Trophoblast cell (in vitro differentiated cells and primary cell): ENCODE measurements around the gene SLC29A2.
A peak's percentile ranks its signal among the peaks of the same experiment; 100 is the strongest.
"Not testable (repeated sequence)": the region's sequence is repeated elsewhere in the genome, so short reads cannot be mapped to it uniquely, and the experiment has no call there.

Experiments
- DNase-seq, 2 donors: peaks; one replicate each; pipeline ENCODE4 v3.0.0-alpha.2; 2016
- H2AFZ ChIP-seq: 2 replicates; pipeline ENCODE4 v1.6.1; 2013; ENCODE audit warnings: low read length, moderate library complexity, mild to moderate bottlenecking; ENCODE audit not compliant: insufficient read depth, poor library complexity
- H2AK5ac ChIP-seq: 2 replicates; pipeline ENCODE4 v1.6.1; 2013; ENCODE audit warnings: mild to moderate bottlenecking, low read length
- H2BK120ac ChIP-seq: 2 replicates; pipeline ENCODE4 v1.6.1; 2013; ENCODE audit warnings: low read length, mild to moderate bottlenecking, moderate library complexity; ENCODE audit not compliant: insufficient read depth, poor library complexity
- H2BK12ac ChIP-seq: 2 replicates; pipeline ENCODE4 v1.6.1; 2013; ENCODE audit warnings: mild to moderate bottlenecking, low read length, moderate library complexity
- H2BK5ac ChIP-seq: 2 replicates; pipeline ENCODE4 v1.6.1; 2013; ENCODE audit warnings: low read length, low read depth, moderate library complexity, mild to moderate bottlenecking; ENCODE audit not compliant: poor library complexity
- H3K14ac ChIP-seq: 2 replicates; pipeline ENCODE4 v1.6.1; 2013; ENCODE audit warnings: mild to moderate bottlenecking, low read length
- H3K18ac ChIP-seq: 2 replicates; pipeline ENCODE4 v1.6.1; 2013; ENCODE audit warnings: mild to moderate bottlenecking, low read length
- H3K23ac ChIP-seq: 2 replicates; pipeline ENCODE4 v1.6.1; 2013; ENCODE audit warnings: low read length
- H3K27ac ChIP-seq: 2 replicates; pipeline ENCODE4 v1.5.1; 2013; ENCODE audit warnings: low read depth, mild to moderate bottlenecking, inconsistent platforms, low read length, moderate library complexity
- H3K27me3 ChIP-seq: 2 replicates; pipeline ENCODE4 v1.6.1; 2013; ENCODE audit warnings: inconsistent platforms, mild to moderate bottlenecking, low read length, moderate library complexity; ENCODE audit not compliant: insufficient read depth
- H3K36me3 ChIP-seq, 2 experiments: 1 replicate in 1 of 2; 2 replicates in 1 of 2; pipeline ENCODE4 v1.6.1; 2013; ENCODE audit warnings: low read length in 2 of 2, mild to moderate bottlenecking in 2 of 2, moderate library complexity in 1 of 2; ENCODE audit not compliant: insufficient read depth in 2 of 2, control insufficient read depth in 1 of 2
- H3K4ac ChIP-seq: 2 replicates; pipeline ENCODE4 v1.6.1; 2013; ENCODE audit warnings: low read depth, mild to moderate bottlenecking, low read length, moderate library complexity
- H3K4me1 ChIP-seq, 2 experiments: 1 replicate in 1 of 2; 2 replicates in 1 of 2; pipeline ENCODE4 v1.6.1; 2013; ENCODE audit warnings: low read length in 2 of 2, mild to moderate bottlenecking in 2 of 2, moderate library complexity in 1 of 2; ENCODE audit not compliant: insufficient read depth in 2 of 2, control insufficient read depth in 1 of 2
- H3K4me2 ChIP-seq: 2 replicates; pipeline ENCODE4 v1.6.1; 2013; ENCODE audit warnings: inconsistent platforms, mild to moderate bottlenecking, low read length, moderate library complexity
- H3K4me3 ChIP-seq: 2 replicates; pipeline ENCODE4 v1.5.1; 2013; ENCODE audit warnings: mild to moderate bottlenecking, low read depth, low read length, inconsistent platforms
- H3K79me1 ChIP-seq: one replicate; pipeline ENCODE4 v1.6.1; 2013; ENCODE audit warnings: low read length
- H3K79me2 ChIP-seq: 2 replicates; pipeline ENCODE4 v1.6.1; 2013; ENCODE audit warnings: low read length, mild to moderate bottlenecking; ENCODE audit not compliant: control insufficient read depth, insufficient read depth, poor library complexity
- H3K9ac ChIP-seq: 2 replicates; pipeline ENCODE4 v1.6.1; 2013; ENCODE audit warnings: mild to moderate bottlenecking, low read length
- H3K9me3 ChIP-seq: 2 replicates; pipeline ENCODE4 v1.6.1; 2013; ENCODE audit warnings: low read depth, mild to moderate bottlenecking, control low read depth, inconsistent platforms, low read length; ENCODE audit not compliant: insufficient read depth
- H4K12ac ChIP-seq: 2 replicates; pipeline ENCODE4 v1.6.1; 2013; ENCODE audit warnings: low read depth, mild to moderate bottlenecking, low read length, moderate library complexity
- H4K8ac ChIP-seq: 2 replicates; pipeline ENCODE4 v1.6.1; 2013; ENCODE audit warnings: low read depth, mild to moderate bottlenecking, low read length, moderate library complexity
- H4K91ac ChIP-seq: one replicate; pipeline ENCODE4 v1.6.1; 2013; ENCODE audit warnings: low read depth, mild to moderate bottlenecking, low read length, moderate library complexity
- WGBS: extraction: QIAGEN DNeasy Blood & Tissue Kit; methylation state at CpG from one replicate; pipeline ENCODE4 v1.1.7; 2013; ENCODE audit warnings: missing lambda C conversion rate; ENCODE audit not compliant: insufficient read length, insufficient coverage; ENCODE audit errors: extremely low coverage; 5-methylcytosine and 5-hydroxymethylcytosine counted together

The SLC29A2 gene

GRCh38 chr11:66391322-66391721, 19.8 kb upstream of the SLC29A2 start:
- no CpG with 5 or more reads among the region's 6 CpGs for WGBS
- H2BK5ac ChIP-seq = no peak overlapping the region
- no peak overlapping the region for H3K4me3 ChIP-seq
- H3K27ac ChIP-seq = no peak overlapping the region
- H2AK5ac ChIP-seq = no peak overlapping the region
- H3K79me1 ChIP-seq = no peaks in the 10 kb centered on the region
- DNase-seq = no peak
- no peak overlapping the region for H3K4me2 ChIP-seq
- H2AFZ ChIP-seq = no peak overlapping the region
- H3K79me2 ChIP-seq = no peaks in the 10 kb centered on the region
- no peak overlapping the region for H3K9ac ChIP-seq
- no peak overlapping the region for H4K91ac ChIP-seq
- no peaks in the 10 kb centered on the region for H3K27me3 ChIP-seq
- no peak overlapping the region for H3K4ac ChIP-seq
- H4K8ac ChIP-seq = no peak overlapping the region
- no peaks in the 10 kb centered on the region for H3K4me1 ChIP-seq
- H3K23ac ChIP-seq = no peak overlapping the region
- H3K9me3 ChIP-seq = no peaks in the 10 kb centered on the region
- no peak overlapping the region for H3K14ac ChIP-seq
- no peak overlapping the region for H3K18ac ChIP-seq
- no peak overlapping the region for H4K12ac ChIP-seq
- no peak overlapping the region for H2BK12ac ChIP-seq
- no peaks in the 10 kb centered on the region for H3K36me3 ChIP-seq
- H2BK120ac ChIP-seq = no peak overlapping the region

DNA sequence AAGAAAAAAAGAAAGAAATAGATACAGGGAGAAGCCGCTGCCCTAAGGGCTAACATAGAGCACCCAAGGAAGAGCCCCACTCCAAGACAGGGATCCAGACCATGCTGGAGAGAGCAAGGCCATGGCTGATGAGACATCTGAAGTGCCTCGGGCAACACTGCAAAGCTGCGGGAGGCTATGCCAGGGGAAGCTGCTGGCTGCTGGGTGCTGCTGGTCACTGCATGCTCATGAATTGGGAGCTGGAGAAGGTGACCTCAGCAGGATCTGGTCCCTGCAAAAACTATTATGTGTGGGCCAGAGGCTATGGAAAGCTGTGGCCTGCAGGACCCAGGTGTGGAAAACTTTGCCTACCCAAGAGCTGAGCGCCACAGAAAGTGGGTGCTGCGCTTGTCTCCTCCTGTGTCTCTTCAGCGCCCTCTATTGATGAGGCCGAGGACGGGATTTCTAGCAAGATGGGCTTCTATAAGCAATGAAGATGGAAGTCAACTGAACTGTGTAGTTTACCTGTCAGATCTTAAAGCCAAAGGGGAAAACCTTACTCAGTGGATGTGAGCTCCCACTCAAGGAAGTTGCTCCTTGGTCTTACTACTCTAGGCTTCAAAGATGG, 17.3 kb upstream of the SLC29A2 start:
- Histone ChIP-seq H3K23ac (no peak overlapping the region), H3K36me3 (no peaks in the 10 kb centered on the region), H2BK12ac (no peak overlapping the region), H2AFZ (no peak overlapping the region), H3K27ac (no peak overlapping the region), H4K12ac (no peak overlapping the region), H2AK5ac (no peak overlapping the region), H3K27me3 (no peaks in the 10 kb centered on the region), H3K79me1 (no peaks in the 10 kb centered on the region), H4K8ac (no peak overlapping the region), H2BK5ac (no peak overlapping the region), H3K4ac (no peak overlapping the region), H3K4me3 (no peak overlapping the region), H2BK120ac (no peak overlapping the region), H3K4me2 (no peak overlapping the region), H3K79me2 (no peaks in the 10 kb centered on the region), H3K4me1 (no peaks in the 10 kb centered on the region), H3K18ac (no peak overlapping the region), H3K9ac (no peak overlapping the region), H3K14ac (no peak overlapping the region), H4K91ac (no peak overlapping the region), H3K9me3 (no peaks in the 10 kb centered on the region)
- no CpG with 5 or more reads among the region's 8 CpGs for WGBS
- DNase-seq = peak; percentile 95 to 97

DNA sequence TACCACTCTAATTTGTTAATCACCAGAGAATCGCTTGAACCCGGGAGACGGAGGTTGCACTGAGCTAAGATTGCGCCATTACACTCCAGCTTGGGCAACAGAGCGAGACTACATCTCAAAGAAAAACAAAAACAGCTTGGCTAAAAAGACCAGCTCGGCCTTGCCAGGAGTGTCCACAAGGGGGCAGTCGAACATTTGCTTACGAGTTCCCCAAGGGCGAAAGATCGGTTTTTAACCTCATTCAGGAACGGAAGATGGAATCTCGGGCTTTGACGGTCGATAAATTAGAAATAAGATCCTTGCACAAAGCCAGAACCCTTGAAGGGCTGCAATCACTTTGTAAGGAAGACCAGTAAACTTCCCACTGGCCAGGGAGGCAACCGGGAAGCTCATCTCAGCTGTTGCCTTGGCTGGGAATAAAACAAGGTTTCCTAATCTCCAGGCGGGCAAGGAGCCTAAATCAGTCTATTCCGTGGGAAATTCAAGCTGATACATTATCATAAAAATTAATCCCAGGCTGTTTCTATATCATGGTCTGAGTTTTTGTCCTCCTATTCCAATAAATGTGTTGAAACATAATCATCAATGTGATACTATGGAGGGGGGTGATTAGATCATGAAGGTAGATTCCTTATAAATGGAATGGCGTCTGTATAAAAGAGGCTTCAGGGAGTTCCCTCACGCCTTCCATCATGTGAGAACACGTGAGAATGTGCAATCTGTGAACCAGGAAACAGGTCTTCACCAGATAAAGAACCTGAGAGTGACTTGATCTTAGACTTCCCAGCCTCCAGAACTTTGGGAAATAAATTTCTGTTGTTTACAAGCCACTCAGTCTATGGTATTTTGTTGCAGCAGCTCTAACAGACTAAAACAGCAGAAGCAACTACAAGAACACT, 14.9 kb upstream of the SLC29A2 start:
- H2BK12ac ChIP-seq = no peak overlapping the region
- DNase-seq = peak; percentile 90 to 98

GRCh38 chr11:66384316-66384715, 12.8 kb upstream of the SLC29A2 start:
- H4K91ac ChIP-seq, H3K14ac ChIP-seq, H4K8ac ChIP-seq, H2BK120ac ChIP-seq, H3K4ac ChIP-seq, H2AFZ ChIP-seq, DNase-seq, H3K4me3 ChIP-seq, H3K27me3 ChIP-seq, H4K12ac ChIP-seq, H3K4me2 ChIP-seq, H3K23ac ChIP-seq, H3K4me1 ChIP-seq, H3K79me1 ChIP-seq, H3K27ac ChIP-seq, H3K9ac ChIP-seq, H3K36me3 ChIP-seq, H3K9me3 ChIP-seq, H3K79me2 ChIP-seq, H2BK5ac ChIP-seq, H3K18ac ChIP-seq, H2AK5ac ChIP-seq, H2BK12ac ChIP-seq: not testable (repeated sequence)
- no CpG with 5 or more reads among the region's 13 CpGs for WGBS

More for the DNA sequence above, 14.9 kb upstream of the SLC29A2 start:
- no peaks in the 10 kb centered on the region for H3K9me3 ChIP-seq
- H3K4ac ChIP-seq = no peak overlapping the region
- no peaks in the 10 kb centered on the region for H3K79me2 ChIP-seq
- H2AFZ ChIP-seq = peak overlapping the region; percentile 79
- H4K8ac ChIP-seq = peak overlapping the region; percentile 73
- no peaks in the 10 kb centered on the region for H3K27me3 ChIP-seq
- no peaks in the 10 kb centered on the region for H3K36me3 ChIP-seq
- H3K23ac ChIP-seq = no peak overlapping the region
- no CpG with 5 or more reads among the region's 20 CpGs for WGBS
- no peak overlapping the region for H4K91ac ChIP-seq
- H2AK5ac ChIP-seq = no peak overlapping the region
- no peak overlapping the region for H4K12ac ChIP-seq
- H3K4me1 ChIP-seq = no peaks in the 10 kb centered on the region
- H3K27ac ChIP-seq = no peak overlapping the region
- no peak overlapping the region for H2BK5ac ChIP-seq
- H3K79me1 ChIP-seq = no peaks in the 10 kb centered on the region
- H3K4me2 ChIP-seq = peak overlapping the region; percentile 59
- no peak overlapping the region for H2BK120ac ChIP-seq
- no peak overlapping the region for H3K18ac ChIP-seq
- H3K9ac ChIP-seq = no peak overlapping the region
- H3K4me3 ChIP-seq = no peak overlapping the region
- H3K14ac ChIP-seq = no peak overlapping the region
